HAP-1 (cell line): Measurements from ENCODE around the gene MAN2B2.

ENCODE experiments used
- DNase-seq, 2 experiments: peaks; one replicate each; pipeline ENCODE4 v3.0.0-alpha.2; 2016 to 2020; ENCODE audit warnings: low spot score in 2 of 2
- H3K27me3 ChIP-seq: fragments of 250-450 bp; sonication (Bioruptor Pico); 2 replicates; pipeline ENCODE4 v1.5.1; 2020; ENCODE audit warnings: low read depth, mild to moderate bottlenecking, moderate library complexity
- H3K36me3 ChIP-seq: fragments of 250-450 bp; sonication (Bioruptor Pico); replicated peaks from 2 replicates; pipeline ENCODE4 v1.5.1; 2020; ENCODE audit warnings: mild to moderate bottlenecking
- H3K4me1 ChIP-seq: fragments of 250-450 bp; sonication (Bioruptor Pico); 2 replicates; pipeline ENCODE4 v1.5.1; 2020; ENCODE audit warnings: mild to moderate bottlenecking
- H3K4me3 ChIP-seq: fragments of 250-450 bp; sonication (Bioruptor Pico); 2 replicates; pipeline ENCODE4 v1.5.1; 2020; ENCODE audit warnings: mild to moderate bottlenecking, moderate library complexity
- H3K9me3 ChIP-seq: fragments of 250-450 bp; sonication (Bioruptor Pico); 2 replicates; pipeline ENCODE4 v1.5.1; 2020; ENCODE audit warnings: mild to moderate bottlenecking, moderate library complexity
- in situ Hi-C: fragments of 300-500 bp; cut with MboI; formaldehyde crosslinking; loops from 3 replicates; pipeline ENCODE4 v1.14.3; 2020; ENCODE audit warnings: low sequenced_read_pairs, inconsistent platforms, mixed read lengths

Gene MAN2B2

DNA sequence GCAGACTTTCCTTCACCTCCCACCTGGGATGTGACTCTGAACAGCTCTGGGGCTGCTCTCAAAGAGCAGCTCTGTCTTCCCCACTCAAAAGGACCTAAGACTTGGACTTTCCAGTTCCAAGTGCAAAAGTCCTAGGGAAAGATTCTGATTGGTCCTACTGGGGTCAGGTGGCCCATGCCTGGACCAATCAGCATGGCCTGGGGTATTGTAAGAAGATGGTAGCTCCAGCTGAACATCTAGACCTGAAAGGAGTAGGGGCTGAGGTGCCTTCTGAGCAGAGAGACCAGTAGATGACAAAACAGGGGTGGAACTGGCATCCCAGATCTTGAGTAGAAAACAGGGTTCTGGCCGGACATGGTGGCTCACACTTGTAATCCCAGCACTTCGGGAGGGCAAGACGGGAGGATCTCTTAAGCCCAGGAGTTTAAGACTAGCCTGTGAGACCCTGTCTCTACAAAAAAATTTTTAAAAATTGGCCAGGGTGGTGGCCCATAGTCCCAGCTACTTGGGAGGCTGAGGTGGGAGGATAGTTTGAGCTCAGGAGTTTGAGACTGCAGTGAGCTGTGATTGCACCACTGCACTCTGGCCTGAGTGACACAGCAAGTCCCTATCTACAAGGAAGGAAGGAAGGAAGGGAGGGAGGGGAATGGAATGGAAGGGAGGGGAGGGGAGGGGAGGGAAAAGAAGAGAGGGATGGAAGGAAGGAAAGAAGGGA lies 38.1 kb downstream of the MAN2B2 start:
- no peak overlapping the region for H3K4me3 ChIP-seq
- no peaks in the 10 kb centered on the region for H3K27me3 ChIP-seq
- no peaks in the 10 kb centered on the region for H3K36me3 ChIP-seq
- in situ Hi-C loops: no loop called here
- no peak for DNase-seq
- H3K9me3 ChIP-seq: no peaks in the 10 kb centered on the region
- no peaks in the 10 kb centered on the region for H3K4me1 ChIP-seq

DNA sequence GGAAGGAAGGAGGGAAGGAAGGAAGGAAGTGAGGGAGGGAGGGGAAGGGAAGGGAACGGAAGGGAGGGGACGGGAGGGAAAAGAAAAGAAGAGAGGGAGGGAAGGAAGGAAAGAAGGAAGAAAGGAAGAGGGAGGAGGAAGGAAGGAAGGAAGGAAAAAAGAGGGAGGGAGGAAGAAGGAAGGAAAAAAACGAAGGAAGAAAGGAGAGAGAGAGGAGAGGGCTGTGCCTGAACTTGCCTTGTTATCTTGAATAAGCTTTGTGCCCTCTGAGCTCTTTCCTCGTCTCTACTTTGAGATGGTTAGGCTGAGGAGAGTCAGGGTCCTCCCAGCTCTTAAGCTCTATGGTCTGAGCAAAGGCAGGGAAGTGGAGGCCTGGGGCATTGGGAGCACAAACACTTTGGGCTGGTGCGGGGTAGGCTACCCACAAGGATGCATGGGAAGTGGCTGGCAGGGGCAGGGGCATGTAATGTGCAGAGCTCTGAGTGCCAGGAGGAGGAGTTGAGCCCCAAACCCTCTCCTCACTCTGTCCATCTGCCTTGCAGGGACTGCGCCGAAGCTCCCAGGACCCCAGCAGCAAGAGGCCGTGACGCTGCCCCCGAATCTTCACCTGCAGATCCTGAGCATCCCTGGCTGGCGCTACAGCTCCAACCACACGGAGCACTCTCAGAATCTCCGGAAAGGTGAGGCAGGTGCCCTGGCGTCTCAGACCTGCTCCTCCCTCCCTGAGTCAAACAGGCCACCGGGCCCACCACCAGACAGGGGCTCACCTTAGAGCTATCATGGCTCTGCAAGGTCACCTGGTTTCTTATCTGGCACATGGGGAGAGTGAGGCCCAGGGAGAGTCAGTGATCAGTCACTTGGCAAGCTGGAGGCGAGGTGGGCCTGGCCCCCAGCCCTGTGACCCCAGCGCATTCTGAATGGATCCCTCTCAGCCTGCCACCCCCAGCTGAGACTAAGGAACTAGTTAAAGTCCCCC lies 39.0 kb downstream of the MAN2B2 start:
- H3K4me1 ChIP-seq: no peaks in the 10 kb centered on the region
- no peak overlapping the region for H3K4me3 ChIP-seq
- H3K36me3 ChIP-seq: no peaks in the 10 kb centered on the region
- no peaks in the 10 kb centered on the region for H3K27me3 ChIP-seq
- no peak for DNase-seq
- no peaks in the 10 kb centered on the region for H3K9me3 ChIP-seq
- in situ Hi-C loops: no loop called here

DNA sequence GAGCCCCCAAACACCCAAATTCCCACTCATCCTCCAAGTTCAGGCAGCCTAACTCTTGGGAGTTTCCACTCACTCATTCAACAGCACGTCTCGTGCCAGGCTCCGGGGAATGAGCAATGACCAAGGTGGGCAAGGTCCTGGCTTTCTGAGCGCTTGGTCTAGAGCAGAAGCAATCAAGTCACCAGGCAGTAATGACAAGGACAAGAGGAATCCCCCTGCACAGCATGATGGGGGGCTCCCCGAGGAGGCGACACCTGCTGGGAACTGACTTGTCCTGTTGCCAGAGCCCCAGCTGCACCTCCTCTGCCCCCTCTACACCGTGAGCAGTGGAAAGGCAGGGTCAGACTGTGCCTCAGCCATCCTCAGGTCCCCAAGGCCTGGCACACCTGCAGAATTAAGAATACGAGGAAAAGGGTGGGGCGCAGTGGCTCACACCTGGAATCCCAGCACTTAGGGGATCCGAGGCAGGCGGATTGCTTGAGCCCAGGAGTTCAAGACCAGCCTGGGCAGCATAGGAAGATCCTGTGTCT lies 39.8 kb downstream of the MAN2B2 start:
- DNase-seq: no peak
- Histone ChIP-seq H3K27me3 (no peaks in the 10 kb centered on the region), H3K4me1 (no peaks in the 10 kb centered on the region), H3K36me3 (no peaks in the 10 kb centered on the region), H3K9me3 (no peaks in the 10 kb centered on the region), H3K4me3 (no peak overlapping the region)
- in situ Hi-C loops: no loop called here

DNA sequence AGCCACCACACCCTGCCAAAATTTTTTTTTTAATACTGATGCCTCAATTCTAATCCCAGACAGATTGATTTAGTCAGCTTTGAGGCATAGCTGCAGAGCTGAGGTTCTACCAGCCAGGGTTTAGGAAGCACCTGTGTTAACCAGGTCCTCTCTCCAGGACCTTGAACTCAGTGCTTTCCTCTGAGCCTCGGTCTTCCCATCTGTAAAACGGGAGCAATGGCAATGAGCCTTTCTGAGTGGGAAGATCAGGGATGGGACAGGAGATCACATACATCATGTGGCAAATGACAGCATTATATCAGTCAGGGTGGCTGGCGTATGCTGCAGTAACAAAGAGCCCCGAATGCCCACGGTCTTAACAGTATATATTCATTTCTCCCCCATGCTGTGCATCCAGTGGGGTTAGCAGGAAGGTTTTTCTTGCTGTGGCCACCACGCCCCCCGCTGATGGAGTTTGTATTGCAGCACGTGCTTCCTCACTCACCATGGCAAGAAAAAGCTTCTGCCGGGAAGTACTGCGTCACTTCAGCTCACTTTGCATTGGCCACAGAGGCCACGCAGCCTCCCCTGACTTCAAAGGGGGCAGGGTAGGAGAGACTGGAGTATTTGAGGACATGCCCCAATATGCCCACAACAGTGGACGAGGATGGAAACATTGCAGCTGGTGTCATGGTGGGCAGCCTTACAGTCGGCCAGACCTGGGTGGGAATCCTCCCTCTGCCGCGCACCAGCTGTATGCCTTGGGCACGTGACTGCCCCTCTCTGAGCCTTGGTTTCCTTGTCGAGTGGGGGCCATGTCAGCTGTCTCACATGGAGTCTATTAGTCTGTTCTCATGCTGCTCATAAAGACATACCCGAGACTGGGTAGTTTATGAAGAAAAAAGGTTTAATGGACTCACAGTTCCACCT lies 41.4 kb downstream of the MAN2B2 start:
- Histone ChIP-seq H3K9me3 (no peaks in the 10 kb centered on the region), H3K4me3 (no peak overlapping the region), H3K27me3 (no peaks in the 10 kb centered on the region), H3K4me1 (no peaks in the 10 kb centered on the region), H3K36me3 (no peaks in the 10 kb centered on the region)
- in situ Hi-C loops: no loop called here
- DNase-seq: no peak

DNA sequence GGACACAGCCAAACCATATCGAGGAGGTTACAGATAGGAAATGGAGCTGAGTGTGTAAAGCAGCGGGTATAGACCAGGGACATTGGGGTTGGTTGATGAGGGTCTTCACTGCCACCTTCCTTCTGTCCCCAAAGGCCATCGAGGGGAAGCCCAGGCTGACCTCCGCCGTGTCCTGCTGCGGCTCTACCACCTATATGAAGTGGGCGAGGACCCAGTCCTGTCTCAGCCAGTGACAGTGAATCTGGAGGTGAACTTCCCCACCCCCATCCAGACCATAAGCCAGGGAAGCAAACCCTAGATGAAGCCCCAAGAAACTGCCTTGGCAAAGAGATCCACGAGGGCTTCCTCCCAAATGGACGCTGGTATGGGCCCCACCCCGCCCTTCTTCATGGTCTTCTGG lies 42.3 kb downstream of the MAN2B2 start:
- Histone ChIP-seq H3K9me3 (no peaks in the 10 kb centered on the region), H3K27me3 (no peaks in the 10 kb centered on the region), H3K36me3 (no peaks in the 10 kb centered on the region), H3K4me3 (no peak overlapping the region), H3K4me1 (no peaks in the 10 kb centered on the region)
- in situ Hi-C loops: no loop called here
- no peak for DNase-seq

DNA sequence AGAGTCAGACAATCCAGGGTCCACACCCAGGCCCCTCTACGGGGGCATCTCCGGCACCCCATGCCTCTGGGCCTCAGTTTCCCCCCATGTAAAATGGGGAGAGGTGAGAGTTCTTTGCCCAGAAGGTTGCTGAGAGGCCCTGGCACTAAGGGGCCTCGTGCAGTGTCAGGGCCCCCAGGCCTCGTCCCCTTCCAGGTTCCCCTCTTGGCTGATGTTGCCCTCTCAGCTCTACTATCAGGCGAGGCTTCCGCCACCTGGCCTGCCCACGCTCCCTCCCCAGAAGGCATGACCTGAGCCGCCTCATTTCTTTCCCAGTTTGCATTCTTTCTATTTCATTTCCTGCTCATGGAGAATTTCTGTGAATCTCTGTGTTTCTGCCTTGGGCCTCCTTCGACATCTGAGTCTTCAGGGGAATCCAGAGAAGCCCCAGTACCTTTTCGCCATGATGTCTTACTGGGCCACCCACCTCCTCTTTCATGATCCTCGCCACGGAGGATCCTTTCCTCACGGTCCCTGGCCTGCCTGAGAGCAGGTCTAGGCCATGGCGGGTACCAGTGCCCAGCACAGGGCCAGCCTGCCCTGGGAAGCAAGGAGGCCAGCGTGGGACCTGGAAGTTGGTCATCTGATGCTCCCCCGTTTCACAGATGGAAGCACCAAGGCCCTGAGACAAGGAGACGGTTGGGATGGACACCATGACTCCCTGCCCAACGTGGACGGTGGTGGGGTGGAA lies 43.6 kb downstream of the MAN2B2 start:
- Histone ChIP-seq H3K9me3 (no peaks in the 10 kb centered on the region), H3K4me1 (no peaks in the 10 kb centered on the region), H3K36me3 (no peaks in the 10 kb centered on the region), H3K27me3 (no peaks in the 10 kb centered on the region), H3K4me3 (no peak overlapping the region)
- DNase-seq: no peak
- in situ Hi-C loops: no loop called here

DNA sequence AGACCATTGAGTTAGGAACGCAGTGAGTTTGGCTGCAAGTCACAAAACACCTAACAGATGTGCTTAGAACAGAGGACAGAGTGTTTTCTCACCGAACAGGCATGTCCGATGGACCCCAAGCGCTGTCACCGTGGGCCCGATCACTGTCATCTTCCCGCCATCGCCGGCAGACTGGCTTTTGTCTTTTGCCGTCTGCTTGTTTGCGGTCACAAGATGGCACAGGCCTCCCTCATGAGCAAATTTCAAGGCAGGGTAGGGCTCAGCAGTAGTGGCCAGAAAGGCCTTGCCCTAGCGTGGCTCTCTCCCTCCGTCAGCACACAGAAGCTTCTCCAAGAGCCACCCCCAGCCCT lies 44.1 kb downstream of the MAN2B2 start:
- Histone ChIP-seq H3K9me3 (no peaks in the 10 kb centered on the region), H3K4me3 (no peak overlapping the region), H3K36me3 (no peaks in the 10 kb centered on the region), H3K4me1 (no peaks in the 10 kb centered on the region), H3K27me3 (no peaks in the 10 kb centered on the region)
- in situ Hi-C loops: no loop called here
- DNase-seq: no peak

DNA sequence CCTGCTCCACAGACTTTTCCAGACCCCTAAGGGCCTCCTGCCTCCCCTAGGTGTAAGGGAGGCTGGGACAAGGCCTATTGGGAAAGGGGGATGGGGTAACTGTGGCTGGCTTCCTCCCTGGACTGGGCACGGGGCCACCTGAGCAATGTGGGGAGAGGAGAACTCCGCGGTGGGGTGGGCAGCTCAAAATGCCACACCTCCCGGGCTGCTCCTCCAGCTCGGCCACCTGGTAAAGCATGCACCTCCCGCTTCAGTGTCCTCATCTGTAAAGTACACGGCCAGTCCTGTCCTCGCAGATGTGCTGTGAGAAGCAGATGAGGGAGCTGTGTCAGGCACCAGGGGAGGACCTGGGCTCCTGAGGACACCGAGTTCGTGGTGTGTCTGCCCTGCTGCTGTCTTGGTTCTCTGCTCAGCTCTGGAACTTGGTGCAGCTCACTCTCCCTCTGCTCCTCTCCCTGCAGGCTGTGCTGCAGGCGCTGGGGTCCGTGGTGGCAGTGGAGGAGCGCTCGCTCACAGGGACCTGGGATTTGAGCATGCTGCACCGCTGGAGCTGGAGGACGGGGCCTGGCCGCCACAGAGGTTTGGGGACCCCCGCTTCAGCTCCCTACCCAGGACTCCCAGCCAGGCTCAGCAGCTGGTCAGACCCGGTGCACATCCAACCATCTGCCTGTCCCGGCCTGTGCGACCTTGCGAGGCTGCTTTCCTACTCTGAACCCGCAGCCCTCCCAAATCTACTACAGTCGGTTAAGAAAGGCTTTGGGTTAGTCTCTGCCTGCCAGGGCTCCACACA lies 44.7 kb downstream of the MAN2B2 start:
- Histone ChIP-seq H3K36me3 (no peaks in the 10 kb centered on the region), H3K4me3 (no peak overlapping the region), H3K9me3 (no peaks in the 10 kb centered on the region), H3K27me3 (no peaks in the 10 kb centered on the region), H3K4me1 (no peaks in the 10 kb centered on the region)
- no peak for DNase-seq
- in situ Hi-C loops: no loop called here

DNA sequence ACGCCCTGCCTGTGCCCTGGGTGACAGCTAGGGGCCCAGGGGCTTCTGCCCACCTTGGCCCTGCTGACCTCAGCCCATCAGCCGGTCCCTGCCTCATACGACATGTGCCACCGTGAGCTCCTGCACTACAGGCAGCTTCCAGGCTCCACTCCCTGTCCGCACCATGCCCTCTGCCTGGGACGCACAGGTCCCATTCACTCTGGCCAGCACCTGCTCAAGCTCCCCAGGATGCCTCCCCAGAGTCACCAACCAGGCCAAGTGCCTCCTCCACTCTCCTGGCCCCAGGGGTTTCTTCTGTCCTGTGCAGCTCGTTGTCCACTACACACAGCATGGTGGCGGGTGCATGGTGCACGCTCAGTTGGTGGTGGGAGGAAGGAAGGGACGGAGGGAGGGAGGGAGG lies 45.3 kb downstream of the MAN2B2 start:
- in situ Hi-C loops: no loop called here
- no peaks in the 10 kb centered on the region for H3K36me3 ChIP-seq
- DNase-seq: no peak
- no peak overlapping the region for H3K4me3 ChIP-seq
- H3K4me1 ChIP-seq: no peaks in the 10 kb centered on the region
- no peaks in the 10 kb centered on the region for H3K9me3 ChIP-seq
- no peaks in the 10 kb centered on the region for H3K27me3 ChIP-seq

DNA sequence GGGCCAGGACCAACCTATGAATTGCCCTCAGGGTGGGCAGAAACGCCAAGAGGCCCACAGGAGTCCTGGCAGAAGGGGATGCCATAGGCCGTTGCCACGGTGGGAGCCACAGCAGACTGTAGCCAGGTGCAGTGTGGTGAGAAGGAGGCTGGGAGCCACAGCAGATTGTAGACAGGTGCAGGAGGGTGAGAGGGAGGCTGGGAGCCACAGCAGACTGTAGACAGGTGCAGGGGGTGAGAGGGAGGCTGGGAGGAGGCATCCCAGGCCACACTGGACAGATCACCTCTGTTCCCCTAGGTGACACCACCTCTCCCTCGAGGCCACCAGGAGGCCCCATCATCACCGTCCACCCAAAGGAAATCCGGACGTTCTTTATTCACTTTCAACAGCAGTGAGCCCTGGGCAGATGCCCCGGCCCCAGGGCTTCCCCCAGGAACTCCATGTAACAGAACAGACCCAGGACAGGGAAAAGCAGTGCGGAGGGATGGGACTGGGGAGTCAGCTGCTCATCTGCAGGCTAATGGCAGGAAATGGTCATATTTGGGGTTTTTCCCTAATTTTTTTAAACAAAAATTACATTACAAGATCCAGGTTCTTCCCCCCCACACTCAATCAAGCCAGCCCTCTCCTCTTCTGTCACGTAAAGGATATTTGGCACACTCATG lies 46.0 kb downstream of the MAN2B2 start:
- no peak for DNase-seq

DNA sequence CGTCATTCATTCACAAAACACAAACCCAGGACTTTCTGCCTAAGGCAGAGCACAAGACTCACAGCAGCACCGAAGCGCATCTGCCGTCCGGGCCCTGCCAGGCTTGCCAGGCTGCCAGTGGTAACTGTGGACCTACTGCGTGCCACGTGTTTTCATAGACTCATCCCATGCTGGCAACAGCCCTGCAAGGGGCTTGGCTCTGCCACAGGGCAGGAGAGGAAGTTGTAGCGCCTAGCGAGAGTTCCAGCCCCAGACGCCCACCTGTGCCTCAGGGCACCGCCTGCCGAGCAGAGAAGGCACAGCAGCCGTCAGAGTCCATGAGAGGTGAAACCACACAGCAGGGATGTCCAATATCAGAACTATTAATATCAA lies 46.6 kb downstream of the MAN2B2 start:
- H3K4me3 ChIP-seq: no peak overlapping the region
- DNase-seq: no peak
- in situ Hi-C loops: no loop called here
- H3K27me3 ChIP-seq: no peaks in the 10 kb centered on the region
- H3K36me3 ChIP-seq: no peaks in the 10 kb centered on the region
- H3K9me3 ChIP-seq: no peaks in the 10 kb centered on the region
- no peaks in the 10 kb centered on the region for H3K4me1 ChIP-seq

More for the DNA sequence above, 46.0 kb downstream of the MAN2B2 start:
- H3K4me3 ChIP-seq: no peak overlapping the region
- no peaks in the 10 kb centered on the region for H3K9me3 ChIP-seq
- H3K4me1 ChIP-seq: no peaks in the 10 kb centered on the region
- in situ Hi-C loops: no loop called here
- no peaks in the 10 kb centered on the region for H3K36me3 ChIP-seq
- H3K27me3 ChIP-seq: no peaks in the 10 kb centered on the region

DNA sequence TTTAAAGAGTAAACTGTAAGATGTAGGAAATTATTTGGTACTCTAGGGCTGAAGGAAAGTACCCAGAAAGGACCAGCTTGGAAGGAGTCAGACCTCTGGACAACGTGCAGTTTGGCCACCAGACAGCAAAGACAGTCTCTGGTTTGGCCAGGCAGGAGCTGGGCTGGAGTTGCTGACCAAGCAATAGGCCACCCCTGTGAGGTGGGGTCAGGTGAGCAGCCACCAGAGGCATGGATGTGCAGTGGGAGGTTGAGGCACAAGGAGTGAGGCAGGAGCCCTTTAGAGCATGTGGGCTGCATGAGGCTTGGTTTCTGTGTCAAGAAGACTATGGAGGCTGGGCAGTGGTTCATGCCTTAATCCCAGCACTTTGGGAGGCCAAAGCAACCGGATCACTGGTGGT lies 47.8 kb downstream of the MAN2B2 start:
- H3K4me3 ChIP-seq: no peak overlapping the region
- in situ Hi-C loops: no loop called here
- DNase-seq: no peak
- no peaks in the 10 kb centered on the region for H3K9me3 ChIP-seq
- no peaks in the 10 kb centered on the region for H3K27me3 ChIP-seq
- no peaks in the 10 kb centered on the region for H3K4me1 ChIP-seq
- H3K36me3 ChIP-seq: no peaks in the 10 kb centered on the region
